Fibroblast of skin of left biceps (primary cell): ENCODE results near the gene CEACAM3.
"Not testable (repeated sequence)": the region's sequence is repeated elsewhere in the genome, so short reads cannot be mapped to it uniquely, and the experiment has no call there.

Source experiments
- DNase-seq, 2 experiments: peaks; one replicate each; pipeline ENCODE4 v3.0.0-alpha.2; 2013; ENCODE audit warnings: low read depth in 2 of 2

CEACAM3 gene

DNA sequence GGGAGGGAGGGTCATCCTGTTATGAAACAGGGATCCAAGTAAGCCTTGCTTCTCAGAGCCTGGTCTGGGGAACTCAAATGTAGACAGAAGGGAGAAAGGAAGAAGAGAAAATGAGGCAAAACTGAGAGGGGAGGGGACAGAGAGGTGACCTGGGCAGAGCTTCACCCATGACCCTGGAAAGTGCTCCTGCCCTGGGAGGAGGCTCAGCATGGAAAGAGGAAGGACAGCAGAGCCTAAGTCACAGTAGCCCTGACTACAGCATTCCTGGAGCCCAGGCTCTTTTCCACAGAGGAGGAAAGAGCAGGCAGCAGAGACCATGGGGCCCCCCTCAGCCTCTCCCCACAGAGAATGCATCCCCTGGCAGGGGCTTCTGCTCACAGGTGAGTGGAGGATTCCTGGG, at the start of gene CEACAM3:
Gene CEACAM3, plus strand, starts transcription at position 226 of the 400 bp plus-strand sequence. Its CDS starts 91 bp downstream, at position 317.
- DNase-seq: no peak

DNA sequence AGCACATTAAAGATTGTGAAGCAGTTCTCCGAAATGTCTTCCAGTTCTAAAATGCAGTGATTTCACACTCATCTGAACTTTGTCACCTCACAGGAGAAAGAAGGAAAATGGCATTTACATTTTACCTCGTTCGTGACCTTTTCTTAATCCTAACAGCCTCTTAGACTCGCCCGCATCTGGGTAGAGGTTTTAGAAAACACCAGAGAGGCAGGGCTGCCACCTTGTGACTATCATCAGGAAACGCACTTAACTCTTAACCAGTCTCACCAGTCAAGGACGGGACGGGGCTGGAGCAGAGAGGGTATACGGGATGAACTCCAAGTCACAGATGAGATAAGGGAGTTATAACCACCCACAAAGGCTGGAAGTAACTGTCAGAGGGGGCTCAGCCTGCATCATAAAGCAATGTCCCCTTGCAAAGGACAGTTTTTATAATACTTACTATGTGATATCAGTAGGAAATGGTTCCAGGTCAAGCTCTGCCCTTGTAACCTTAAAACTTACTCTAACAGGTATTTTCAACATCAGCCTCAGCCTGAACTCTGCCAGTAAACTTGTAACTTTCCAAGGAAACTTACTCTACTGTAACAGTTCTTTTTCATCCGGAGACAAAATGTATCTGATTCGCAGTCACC, 49.7 kb upstream of the CEACAM3 start:
- DNase-seq: no peak

DNA sequence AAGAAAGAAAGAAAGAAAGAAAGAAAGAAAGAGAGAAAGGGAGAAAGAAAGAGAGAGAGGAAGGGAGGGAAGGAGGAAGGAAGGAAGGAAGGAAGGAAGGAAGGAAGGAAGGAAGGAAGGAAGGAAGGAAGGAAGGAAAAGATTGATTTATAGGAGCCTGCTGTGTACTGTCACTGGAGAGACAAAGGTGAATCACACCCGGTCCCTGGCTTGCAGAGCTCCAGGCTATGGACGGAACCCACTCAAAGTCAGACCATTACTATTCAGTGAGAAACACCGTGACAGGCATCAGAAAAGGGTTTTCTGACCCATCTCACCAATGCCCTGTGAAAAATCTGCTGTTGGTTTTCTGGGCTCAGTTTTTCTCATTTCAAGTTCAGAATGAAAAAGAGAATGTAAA, 48.4 kb upstream of the CEACAM3 start:
- no peak for DNase-seq

GRCh38 chr19:41750248-41751134, 45.9 kb upstream of the CEACAM3 start:
- not testable (repeated sequence) for DNase-seq

DNA sequence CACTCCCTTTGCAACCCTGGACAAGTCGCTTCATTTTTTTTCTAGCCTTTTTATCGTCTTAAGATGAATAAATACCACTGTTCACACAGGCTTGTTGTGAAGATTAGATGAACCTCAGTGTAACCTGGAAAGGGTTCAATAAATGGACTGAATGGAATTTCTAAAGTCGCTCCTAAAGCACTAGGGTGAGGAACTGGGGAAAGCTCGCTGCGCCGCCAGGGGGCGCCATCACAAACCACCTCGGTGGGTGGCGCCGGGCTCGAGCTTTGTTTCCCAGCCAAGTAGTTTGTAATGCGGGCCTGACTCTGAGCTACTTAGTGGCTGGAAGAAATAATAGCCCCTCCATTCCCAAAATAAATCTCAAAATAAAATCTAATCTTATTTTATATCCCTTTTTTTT, 43.2 kb upstream of the CEACAM3 start:
- no peak for DNase-seq

- no peak for DNase-seq
Measured at GRCh38 chr19:41753936-41754529, 42.4 kb upstream of the CEACAM3 start.

- DNase-seq: no peak
Measured at GRCh38 chr19:41755328-41755913, 41.0 kb upstream of the CEACAM3 start, which contains the start of gene CEACAM6. TSS of gene CEACAM6 (plus strand) at chr19:41755530. CDS start at chr19:41755639, 109 bp downstream.

GRCh38 chr19:41758846-41759245, 37.5 kb upstream of the CEACAM3 start:
- no peak for DNase-seq

- DNase-seq: no peak
Measured at GRCh38 chr19:41767115-41767514, 29.3 kb upstream of the CEACAM3 start.

GRCh38 chr19:41768105-41768504, 28.3 kb upstream of the CEACAM3 start:
- DNase-seq: not testable (repeated sequence)

- no peak for DNase-seq
Measured at GRCh38 chr19:41769608-41770007, 26.8 kb upstream of the CEACAM3 start.

GRCh38 chr19:41771410-41771809, 25.0 kb upstream of the CEACAM3 start:
- no peak for DNase-seq

GRCh38 chr19:41774515-41774980, 21.8 kb upstream of the CEACAM3 start:
- DNase-seq: no peak

- no peak for DNase-seq
Measured at GRCh38 chr19:41776700-41777099, 19.7 kb upstream of the CEACAM3 start.

GRCh38 chr19:41783612-41784011, 12.8 kb upstream of the CEACAM3 start:
- DNase-seq: no peak

GRCh38 chr19:41784312-41784711, 12.1 kb upstream of the CEACAM3 start:
- DNase-seq: no peak

GRCh38 chr19:41784743-41785142, 11.6 kb upstream of the CEACAM3 start:
- DNase-seq: no peak

GRCh38 chr19:41785653-41786052, 10.7 kb upstream of the CEACAM3 start:
- peak in 1 of 2 experiments; percentile 12 for DNase-seq

- DNase-seq: no peak
Measured at GRCh38 chr19:41787055-41787454, 9.3 kb upstream of the CEACAM3 start.

GRCh38 chr19:41788518-41788917, 7.9 kb upstream of the CEACAM3 start:
- not testable (repeated sequence) for DNase-seq

GRCh38 chr19:41789053-41789452, 7.3 kb upstream of the CEACAM3 start:
- DNase-seq: not testable (repeated sequence)
